Glutamatergic neuron (in vitro differentiated cells): Measurements from ENCODE around the gene LIN37. TPM values are rescaled to one million over a fixed set of nuclear protein-coding genes. Genes with fewer than 3 reads are reported as not detected.

Experiments used
- DNase-seq: peaks from one replicate; pipeline ENCODE4 v3.0.0; 2022
- H3K27ac Mint-ChIP-seq: one replicate; pipeline ENCODE4 v1.8.0; 2020; ENCODE audit warnings: mild to moderate bottlenecking, mixed read lengths, inconsistent platforms; ENCODE audit not compliant: unreplicated experiment
- H3K27me3 Mint-ChIP-seq: one replicate; pipeline ENCODE4 v1.8.0; 2020; ENCODE audit warnings: mild to moderate bottlenecking, moderate library complexity, mixed read lengths, inconsistent platforms; ENCODE audit not compliant: unreplicated experiment
- H3K36me3 Mint-ChIP-seq: one replicate; pipeline ENCODE4 v1.8.0; 2020; ENCODE audit warnings: mild to moderate bottlenecking, mixed read lengths, inconsistent platforms; ENCODE audit not compliant: unreplicated experiment
- H3K4me1 Mint-ChIP-seq: one replicate; pipeline ENCODE4 v1.8.0; 2020; ENCODE audit warnings: mild to moderate bottlenecking, low read depth, mixed read lengths, inconsistent platforms; ENCODE audit not compliant: unreplicated experiment
- H3K4me3 Mint-ChIP-seq: one replicate; pipeline ENCODE4 v1.8.0; 2020; ENCODE audit warnings: mild to moderate bottlenecking, mixed read lengths, inconsistent platforms; ENCODE audit not compliant: unreplicated experiment
- H3K9me3 Mint-ChIP-seq: one replicate; pipeline ENCODE4 v1.8.0; 2020; ENCODE audit warnings: mild to moderate bottlenecking, moderate library complexity, mixed read lengths, inconsistent platforms; ENCODE audit not compliant: unreplicated experiment
- total RNA-seq: library from RNA; stranded (reverse); fragmentation: NEBNext Ultra II Directional; extraction: Animal tissue kit (Norgen Biotek cat#: 25700); gene quantifications from one replicate; pipeline ENCODE4 v1.2.1, GENCODE V29; 2021; ENCODE audit not compliant: unreplicated experiment
- TF ChIP-seq, protein P1 (sequence below): fragments of 200-600 bp; sonication (generic); IDR thresholded peaks from one replicate; pipeline ENCODE4 v1.5.0; 2021; ENCODE audit not compliant: partially characterized antibody, unreplicated experiment

The LIN37 gene
- total RNA-seq, 1 donor from 2014 or later = 29.8 TPM

DNA sequence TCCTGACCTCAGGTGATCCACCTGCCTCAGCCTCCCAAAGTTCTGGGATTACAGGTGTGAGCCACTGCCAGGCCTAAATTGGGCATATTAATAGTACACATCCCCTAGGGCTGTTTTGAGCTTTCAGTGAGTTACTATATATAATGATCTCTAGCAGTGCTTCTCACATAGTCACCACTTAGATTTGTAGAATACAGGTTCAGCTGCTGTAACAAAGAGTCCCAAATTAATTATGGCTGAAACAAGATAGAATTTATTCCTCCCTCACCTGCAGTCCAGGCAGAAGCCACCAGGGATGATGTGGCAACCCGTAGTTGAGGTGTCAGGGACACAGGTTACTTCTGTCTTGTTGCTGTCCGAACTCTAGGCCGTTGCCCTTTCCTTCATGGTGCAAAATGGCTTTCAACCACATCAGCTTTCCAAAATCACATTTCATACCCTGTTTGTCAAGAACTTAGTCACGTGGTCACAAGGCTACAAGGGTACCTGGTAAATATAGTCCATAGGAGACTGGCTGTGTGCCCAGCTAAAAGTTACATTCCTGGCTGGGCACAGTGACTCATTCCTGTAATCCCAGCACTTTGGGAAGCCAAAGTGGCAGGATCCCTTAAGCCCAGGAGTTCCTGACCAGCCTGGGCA, 12.5 kb downstream of the LIN37 start:
- Mint-ChIP-seq H3K36me3 (no peaks in the 10 kb centered on the region), H3K27ac (no peak overlapping the region), H3K27me3 (peaks cover 8% of the 10 kb centered on the region), H3K4me3 (no peak overlapping the region), H3K9me3 (peaks cover 10% of the 10 kb centered on the region), H3K4me1 (peaks cover 9% of the 10 kb centered on the region)
- no peak for DNase-seq
- TF ChIP-seq, protein P1, sequence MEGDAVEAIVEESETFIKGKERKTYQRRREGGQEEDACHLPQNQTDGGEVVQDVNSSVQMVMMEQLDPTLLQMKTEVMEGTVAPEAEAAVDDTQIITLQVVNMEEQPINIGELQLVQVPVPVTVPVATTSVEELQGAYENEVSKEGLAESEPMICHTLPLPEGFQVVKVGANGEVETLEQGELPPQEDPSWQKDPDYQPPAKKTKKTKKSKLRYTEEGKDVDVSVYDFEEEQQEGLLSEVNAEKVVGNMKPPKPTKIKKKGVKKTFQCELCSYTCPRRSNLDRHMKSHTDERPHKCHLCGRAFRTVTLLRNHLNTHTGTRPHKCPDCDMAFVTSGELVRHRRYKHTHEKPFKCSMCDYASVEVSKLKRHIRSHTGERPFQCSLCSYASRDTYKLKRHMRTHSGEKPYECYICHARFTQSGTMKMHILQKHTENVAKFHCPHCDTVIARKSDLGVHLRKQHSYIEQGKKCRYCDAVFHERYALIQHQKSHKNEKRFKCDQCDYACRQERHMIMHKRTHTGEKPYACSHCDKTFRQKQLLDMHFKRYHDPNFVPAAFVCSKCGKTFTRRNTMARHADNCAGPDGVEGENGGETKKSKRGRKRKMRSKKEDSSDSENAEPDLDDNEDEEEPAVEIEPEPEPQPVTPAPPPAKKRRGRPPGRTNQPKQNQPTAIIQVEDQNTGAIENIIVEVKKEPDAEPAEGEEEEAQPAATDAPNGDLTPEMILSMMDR = no peak

- Mint-ChIP-seq H3K4me3 (no peak overlapping the region), H3K27me3 (peaks cover 7% of the 10 kb centered on the region), H3K4me1 (peaks cover 1% of the 10 kb centered on the region), H3K27ac (no peak overlapping the region), H3K36me3 (no peaks in the 10 kb centered on the region), H3K9me3 (no peaks in the 10 kb centered on the region)
- TF ChIP-seq, protein P1 = no peak
- no peak for DNase-seq
Measured at GRCh38 chr19:35764432-35765315, 16.3 kb downstream of the LIN37 start.

- no peak for DNase-seq
- peaks cover 1% of the 10 kb centered on the region for H3K4me1 Mint-ChIP-seq
- H3K9me3 Mint-ChIP-seq = no peaks in the 10 kb centered on the region
- H3K4me3 Mint-ChIP-seq = no peak overlapping the region
- H3K27me3 Mint-ChIP-seq = peaks cover 10% of the 10 kb centered on the region
- no peak overlapping the region for H3K27ac Mint-ChIP-seq
- TF ChIP-seq, protein P1 = no peak
- H3K36me3 Mint-ChIP-seq = no peaks in the 10 kb centered on the region
Measured at GRCh38 chr19:35766571-35767104, 18.3 kb downstream of the LIN37 start.

GRCh38 chr19:35767288-35768081, 19.1 kb downstream of the LIN37 start:
- peak; percentile 70 for DNase-seq
- Mint-ChIP-seq H3K27ac (no peak overlapping the region), H3K9me3 (no peaks in the 10 kb centered on the region), H3K27me3 (peaks cover 10% of the 10 kb centered on the region), H3K4me3 (no peak overlapping the region), H3K4me1 (peaks cover 1% of the 10 kb centered on the region), H3K36me3 (no peaks in the 10 kb centered on the region)
- TF ChIP-seq, protein P1 = no peak
